Heart right ventricle (tissue), 16 donors: ENCODE results near the gene ASCC1. TPM values are rescaled to one million over a fixed set of nuclear protein-coding genes. Genes with fewer than 3 reads are reported as not detected.

Experiments
- ATAC-seq, 8 donors: fragments of 200-7000 bp; cut with Tn5 transposase; one replicate each; pipeline ENCODE4 v1.9.1; 2020; ENCODE audit warnings: mild to moderate bottlenecking in 8 of 8, moderate library complexity in 8 of 8, moderate number of reproducible peaks in 1 of 8
- DNase-seq, 2 donors: peaks; one replicate each; pipeline ENCODE4 v3.0.0-alpha.2; 2020
- H3K27ac ChIP-seq, 10 donors: fragments of 200-600 bp; sonication (generic) in 2 of 10; one replicate each; pipeline versions ENCODE4 v1.5.0 to v1.8.0; 2020 to 2022; ENCODE audit warnings: mild to moderate bottlenecking in 3 of 10
- H3K27me3 ChIP-seq, 7 donors: fragments of 200-600 bp; one replicate each; pipeline ENCODE4 v1.8.0; 2021 to 2022; ENCODE audit warnings: mild to moderate bottlenecking in 2 of 7
- H3K36me3 ChIP-seq, 9 donors: fragments of 200-600 bp; sonication (generic) in 1 of 9; one replicate each; pipeline versions ENCODE4 v1.5.0 to v1.8.0; 2020 to 2022; ENCODE audit warnings: mild to moderate bottlenecking in 2 of 9
- H3K4me1 ChIP-seq, 9 donors: fragments of 200-600 bp; sonication (generic) in 1 of 9; one replicate each; pipeline versions ENCODE4 v1.5.0 to v1.8.0; 2020 to 2022; ENCODE audit warnings: mild to moderate bottlenecking in 4 of 9
- H3K4me3 ChIP-seq, 10 donors: fragments of 200-600 bp; sonication (generic) in 2 of 10; one replicate each; pipeline versions ENCODE4 v1.5.0 to v1.8.0; 2020 to 2022; ENCODE audit warnings: mild to moderate bottlenecking in 7 of 10, moderate library complexity in 2 of 10
- H3K9me3 ChIP-seq, 11 donors: fragments of 200-600 bp in 10 of 11; sonication (generic) in 2 of 11; one replicate each; pipeline versions ENCODE4 v1.5.0 to v1.8.0; 2013 to 2022; ENCODE audit warnings: mild to moderate bottlenecking in 2 of 11, control low read depth in 1 of 11, moderate library complexity in 1 of 11
- CTCF ChIP-seq, 9 donors: fragments of 200-600 bp; sonication (generic) in 2 of 9; IDR thresholded peaks; one replicate each; pipeline versions ENCODE4 v1.5.0 to v1.8.0; 2021 to 2022; ENCODE audit warnings: antibody characterized with exemption in 9 of 9, mild to moderate bottlenecking in 5 of 9, moderate library complexity in 1 of 9
- WGBS, 2 donors: extraction: QIAGEN DNeasy Blood & Tissue Kit; methylation state at CpG; one replicate each; pipeline ENCODE4 v1.1.7; 2013; ENCODE audit warnings: inconsistent platforms in 1 of 2; 5-methylcytosine and 5-hydroxymethylcytosine counted together
- intact Hi-C, 10 donors: fragments of 100-400 bp; cut with DNase I; formaldehyde crosslinking; loops; one replicate each; pipeline versions ENCODE4 v1.11.1 to v1.14.2; 2022
- polyA plus RNA-seq, 2 donors: library from polyadenylated mRNA; stranded (reverse); fragments of 200-250 nt; gene quantifications; one replicate each; pipeline ENCODE4 v1.2.3, GENCODE V29; 2013
- total RNA-seq, 10 donors: library from RNA; stranded (reverse); fragmentation: NEBNext Ultra II Directional in 3 of 10; extraction: Animal tissue kit (Norgen Biotek cat#: 25700) in 3 of 10; gene quantifications; one replicate each; pipeline versions ENCODE4 v1.2.1 to v1.2.4, GENCODE V29; 2021 to 2023
- donor health status: Arrhythmogenic right ventricular cardiomyopathy.
- donor health status: ischemic (EF 13 %, LVEDD 7.1; RV severe dilation, severe dysfunction).
- donor health status: healthy with polysubstance abuse.
- donor health status: DM: no; HTN: yes; CAD: no.
- donor health status: DM: no; HTN: no; CAD: no.
- donor health status: ischemic (EF 25% LVEDD 6.9; RV normal size, moderate dysfunction).
- donor health status: ischemic (EF 25% LVEDD 5.7; RV mildly dilated, moderate dysfunction).
- donor health status: healthy.
- donor health status: DM: yes; HTN: yes; CAD: no.
- donor health status: Ischemic cardiomyopathy.
- donor health status: ischemic (EF 35%, LVEDD 5.7; RV mildly dilated, moderate dysfunction).
- donor health status: nonischemic (EF 11% LVEDD 7.7; RV severe dilation, severe dysfunction).
- donor health status: DM: yes; HTN: yes; CAD: no.
- donor health status: PGD.
- donor health status: ischemic (EF 29% LVEDD 5.4; RV normal size, mild dysfunction).
- donor health status: nonischemic (EF 23%, LVEDD 6.1; RV moderate dilation, normal function).

The ASCC1 gene
- total and polyA plus RNA-seq, 12 donors: 8.4 to 40.5 (median 33.0) TPM

- H3K36me3 ChIP-seq: peaks cover 0 to 20% (median 0%) of the 10 kb centered on the region in 9 donors
- peaks cover 2 to 42% (median 21%) of the 10 kb centered on the region in 9 donors for H3K4me1 ChIP-seq
- DNase-seq: no peak
These were observed 45.3 kb downstream of the ASCC1 start for GRCh38 chr10:72170733-72171132.

GRCh38 chr10:72170263-72170662, 45.8 kb downstream of the ASCC1 start:
- H3K36me3 ChIP-seq: peaks cover 0 to 20% (median 0%) of the 10 kb centered on the region in 9 donors
- intact Hi-C loops: loop anchor here in 1 of 10 donors (5.0 kb wide), 1 partner anchor 47 kb away; the partner anchor contains the start of genes ANAPC16 and ASCC1
- WGBS, 2 donors: 52% methylated on average over 4 of the region's 4 CpGs

More at GRCh38 chr10:72170733-72171132, 45.3 kb downstream of the ASCC1 start:
- H3K27ac ChIP-seq: peak overlapping the region in 6 of 10 donors; percentile 2 to 55 (median 40)
- H3K4me3 ChIP-seq: no peak overlapping the region
- H3K9me3 ChIP-seq: no peaks in the 10 kb centered on the region
- intact Hi-C loops: loop anchor here in 1 of 10 donors (5.0 kb wide), 1 partner anchor 47 kb away; the partner anchor contains the start of genes ANAPC16 and ASCC1
- H3K27me3 ChIP-seq: no peaks in the 10 kb centered on the region
- ATAC-seq: no peak
- no peak for TF ChIP-seq CTCF (IDR thresholded peaks at IDR 0.05)
- 90 to 91% methylated on average over 4 of the region's 4 CpGs for WGBS, 2 donors

GRCh38 chr10:72167118-72167517, 49.0 kb downstream of the ASCC1 start:
- DNase-seq: no peak
- Histone ChIP-seq H3K36me3 (peaks cover 0 to 20% (median 0%) of the 10 kb centered on the region in 9 donors), H3K4me3 (no peak overlapping the region), H3K4me1 (peaks cover 0 to 38% (median 9%) of the 10 kb centered on the region in 9 donors), H3K9me3 (no peaks in the 10 kb centered on the region), H3K27ac (no peak overlapping the region), H3K27me3 (no peaks in the 10 kb centered on the region)
- WGBS, 2 donors: 96 to 97% methylated on average over 3 of the region's 3 CpGs
- TF ChIP-seq CTCF (IDR thresholded peaks at IDR 0.05): no peak
- ATAC-seq: no peak
- intact Hi-C loops: no loop called here

More at GRCh38 chr10:72170263-72170662, 45.8 kb downstream of the ASCC1 start:
- peak in 3 of 8 donors; percentile 34 to 50 (median 36) for ATAC-seq
- peak in 1 of 2 donors; percentile 36 for DNase-seq
- Histone ChIP-seq H3K27ac (peak overlapping the region in 2 of 10 donors; percentile 12 to 55), H3K9me3 (no peaks in the 10 kb centered on the region), H3K4me3 (no peak overlapping the region), H3K27me3 (no peaks in the 10 kb centered on the region), H3K4me1 (peaks cover 2 to 38% (median 16%) of the 10 kb centered on the region in 9 donors)
- no peak for TF ChIP-seq CTCF (IDR thresholded peaks at IDR 0.05)

DNA sequence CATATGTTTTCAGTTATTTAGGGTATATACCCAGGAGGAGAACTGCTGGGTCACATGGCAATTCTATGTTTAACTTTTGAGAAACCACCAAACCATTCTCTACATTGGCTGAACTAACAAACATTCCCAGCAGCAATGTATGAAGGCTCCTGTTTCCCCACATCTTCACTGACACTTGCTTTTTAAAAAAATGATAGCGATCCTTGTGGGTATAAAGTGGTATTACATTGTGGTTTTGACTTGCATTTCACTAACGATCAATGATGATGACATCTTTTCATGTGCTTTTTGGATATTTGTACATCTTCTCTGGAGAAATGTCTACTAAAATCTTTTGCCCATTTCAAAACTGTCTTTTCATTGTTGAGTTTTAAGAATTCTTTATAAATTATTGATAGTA, 51.5 kb downstream of the ASCC1 start:
- WGBS, 2 donors: 84 to 94% methylated on average over 2 of the region's 2 CpGs
- H3K27me3 ChIP-seq: no peaks in the 10 kb centered on the region
- peaks cover 0 to 39% (median 3%) of the 10 kb centered on the region in 9 donors for H3K36me3 ChIP-seq
- intact Hi-C loops: no loop called here
- no peak for ATAC-seq
- peak in 1 of 9 donors; percentile 32 for TF ChIP-seq CTCF (IDR thresholded peaks at IDR 0.05)
- no peak for DNase-seq
- H3K27ac ChIP-seq: peak overlapping the region in 1 of 10 donors; percentile 26
- H3K4me1 ChIP-seq: peaks cover 0 to 23% (median 3%) of the 10 kb centered on the region in 9 donors
- H3K4me3 ChIP-seq: no peak overlapping the region
- no peaks in the 10 kb centered on the region for H3K9me3 ChIP-seq
